GM18519 (cell line): ENCODE data around the gene DAO.
"Not testable (repeated sequence)": the region's sequence is repeated elsewhere in the genome, so short reads cannot be mapped to it uniquely, and the experiment has no call there.

Source experiments
- ATAC-seq: cut with Tn5 transposase; IDR thresholded peaks from one replicate; pipeline ENCODE4 v1.9.1; 2021; ENCODE audit warnings: mild to moderate bottlenecking, moderate library complexity; ENCODE audit not compliant: unreplicated experiment, low FRiP score

Gene DAO

DNA sequence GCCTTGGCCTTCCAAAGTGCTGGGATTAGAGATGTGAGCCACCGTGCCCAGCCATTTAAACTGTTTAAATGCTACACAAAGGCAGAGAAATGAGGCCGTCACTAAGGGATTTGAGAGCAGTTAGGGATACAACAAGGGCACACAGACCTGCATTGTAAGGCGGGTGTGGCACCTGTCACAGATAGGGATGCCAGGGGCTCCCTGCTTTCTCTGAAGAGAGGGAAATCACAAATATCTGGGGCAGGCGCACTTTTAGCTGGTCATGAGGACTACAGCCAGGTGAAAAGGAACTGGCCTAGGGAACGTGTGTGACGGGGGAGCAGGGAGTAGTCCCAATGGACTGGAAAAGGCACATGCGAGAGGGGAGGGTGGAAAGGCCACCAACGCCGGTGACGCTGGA lies 32.2 kb upstream of the DAO start:
- no peak for ATAC-seq

DNA sequence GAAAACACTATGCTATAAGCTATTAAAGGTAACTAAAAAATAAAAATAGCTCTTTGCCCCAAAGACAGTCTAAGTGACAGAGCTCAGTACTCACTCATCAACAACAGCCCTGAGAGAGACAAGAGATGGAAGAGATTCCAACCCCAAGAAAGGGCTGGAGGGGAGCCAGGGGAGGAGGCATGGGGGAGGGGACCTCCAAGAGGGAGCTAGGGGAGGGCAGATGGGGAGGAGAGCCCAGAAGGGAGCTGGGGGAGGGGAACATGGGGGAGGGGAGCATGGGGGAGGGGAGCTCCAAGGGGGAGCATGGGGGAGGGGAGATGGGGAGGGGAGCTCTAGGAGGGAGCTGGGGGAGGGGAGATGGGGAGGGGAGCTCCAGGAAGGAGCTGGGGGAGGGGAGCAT lies 30.2 kb upstream of the DAO start:
- ATAC-seq, result no peak

DNA sequence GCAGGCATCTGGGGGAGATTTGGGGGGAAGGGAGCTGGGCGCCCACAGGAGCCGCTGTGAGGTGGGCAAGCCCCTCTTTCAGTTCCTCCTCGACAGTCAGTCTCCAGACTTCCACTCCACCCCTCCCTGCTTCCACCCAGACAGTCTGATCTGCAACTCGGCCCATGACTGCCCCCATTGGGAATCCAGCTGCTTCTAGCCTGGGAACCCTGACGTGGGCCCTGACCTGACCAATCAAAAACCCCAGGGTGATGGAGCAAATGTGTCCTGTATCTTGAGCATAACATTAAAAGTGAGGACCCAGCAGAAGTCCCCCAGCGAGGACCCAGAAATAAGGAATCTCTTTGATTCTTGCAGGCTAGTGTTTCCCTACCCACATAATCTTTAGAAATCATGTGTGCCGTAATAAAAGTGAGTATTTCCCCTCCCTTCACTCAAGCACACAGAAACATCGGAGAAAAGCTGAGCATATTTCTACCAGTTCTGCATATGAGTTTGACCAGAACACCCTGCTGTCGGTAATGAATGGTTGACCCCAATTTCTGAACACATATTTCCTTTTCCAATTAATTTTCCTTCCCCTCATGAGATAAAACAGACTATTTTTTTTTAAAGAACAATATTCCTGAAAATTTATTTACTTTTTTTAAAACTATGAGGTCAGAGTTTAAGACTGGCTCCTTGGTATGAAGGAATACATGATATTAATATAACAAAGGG lies 28.9 kb upstream of the DAO start:
- ATAC-seq, result no peak

DNA sequence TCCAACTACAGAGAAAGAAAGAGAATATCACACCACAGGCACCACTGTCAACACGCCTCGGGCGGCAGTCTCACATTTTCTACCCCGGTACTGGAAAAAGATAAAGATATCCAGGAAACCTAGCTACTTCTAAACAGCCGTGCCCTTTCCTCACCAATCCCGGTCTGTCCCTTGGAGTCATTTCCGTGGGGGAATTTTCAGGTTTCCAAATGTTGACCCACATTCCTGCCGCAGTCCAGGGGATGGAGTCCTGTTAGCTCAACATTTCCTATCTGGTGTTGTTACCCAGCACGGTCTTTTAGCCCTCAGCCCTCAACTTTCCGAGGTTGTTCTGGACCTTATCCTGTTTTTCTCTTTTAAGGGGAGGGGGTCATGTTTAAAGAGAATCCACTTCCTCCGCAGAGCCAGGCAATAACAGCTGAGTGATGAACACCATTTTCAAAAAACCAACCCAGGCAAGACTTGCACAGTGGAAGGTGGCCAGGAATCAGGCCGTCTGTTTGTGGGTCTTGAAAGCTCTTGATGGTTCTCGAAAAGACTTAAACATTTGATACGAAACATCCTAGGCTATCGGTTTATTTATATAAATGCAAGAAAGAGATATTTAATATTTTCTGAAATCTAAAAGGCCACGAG lies 27.1 kb upstream of the DAO start:
- no peak for ATAC-seq

DNA sequence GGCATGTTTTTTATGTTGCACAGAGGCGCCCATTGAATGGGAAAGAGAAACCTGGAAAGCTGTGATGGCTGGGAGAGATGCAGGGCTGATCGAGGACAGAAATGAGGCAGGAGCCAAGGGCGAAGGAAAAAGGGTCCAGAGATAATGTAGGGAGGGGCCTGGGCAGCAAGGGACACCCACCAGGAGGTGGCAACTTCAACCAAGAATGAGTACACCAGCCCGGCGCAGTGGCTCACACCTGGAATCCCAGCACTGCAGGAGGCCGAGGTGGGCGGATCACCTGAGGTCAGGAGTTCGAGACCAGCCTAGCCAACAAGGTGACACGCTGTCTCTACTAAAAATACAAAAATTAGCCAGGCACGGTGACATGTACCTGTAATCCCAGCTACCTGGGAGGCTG lies 26.5 kb upstream of the DAO start:
- ATAC-seq, result no peak

DNA sequence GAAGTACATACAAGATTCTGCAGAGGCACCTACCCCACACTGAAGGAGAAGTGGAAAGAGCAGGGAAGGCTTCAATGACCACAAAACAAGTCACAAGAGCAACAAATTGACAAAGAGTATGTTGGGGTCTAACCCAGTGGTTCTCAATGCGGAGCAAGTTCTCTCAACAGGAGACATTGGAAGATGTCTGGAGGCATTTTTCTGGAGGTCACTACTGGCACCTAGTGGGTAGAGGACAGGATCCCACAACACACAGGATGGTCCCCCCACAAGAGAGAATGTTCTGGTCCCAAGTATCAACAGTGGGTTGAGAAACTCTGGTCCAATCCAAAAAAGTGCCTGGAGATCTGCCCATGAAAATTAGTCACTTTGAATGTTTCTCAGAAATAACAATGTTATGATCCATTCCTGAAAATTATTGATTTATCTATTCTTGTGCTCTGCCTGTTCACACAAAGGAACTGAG lies 25.9 kb upstream of the DAO start:
- no peak for ATAC-seq

DNA sequence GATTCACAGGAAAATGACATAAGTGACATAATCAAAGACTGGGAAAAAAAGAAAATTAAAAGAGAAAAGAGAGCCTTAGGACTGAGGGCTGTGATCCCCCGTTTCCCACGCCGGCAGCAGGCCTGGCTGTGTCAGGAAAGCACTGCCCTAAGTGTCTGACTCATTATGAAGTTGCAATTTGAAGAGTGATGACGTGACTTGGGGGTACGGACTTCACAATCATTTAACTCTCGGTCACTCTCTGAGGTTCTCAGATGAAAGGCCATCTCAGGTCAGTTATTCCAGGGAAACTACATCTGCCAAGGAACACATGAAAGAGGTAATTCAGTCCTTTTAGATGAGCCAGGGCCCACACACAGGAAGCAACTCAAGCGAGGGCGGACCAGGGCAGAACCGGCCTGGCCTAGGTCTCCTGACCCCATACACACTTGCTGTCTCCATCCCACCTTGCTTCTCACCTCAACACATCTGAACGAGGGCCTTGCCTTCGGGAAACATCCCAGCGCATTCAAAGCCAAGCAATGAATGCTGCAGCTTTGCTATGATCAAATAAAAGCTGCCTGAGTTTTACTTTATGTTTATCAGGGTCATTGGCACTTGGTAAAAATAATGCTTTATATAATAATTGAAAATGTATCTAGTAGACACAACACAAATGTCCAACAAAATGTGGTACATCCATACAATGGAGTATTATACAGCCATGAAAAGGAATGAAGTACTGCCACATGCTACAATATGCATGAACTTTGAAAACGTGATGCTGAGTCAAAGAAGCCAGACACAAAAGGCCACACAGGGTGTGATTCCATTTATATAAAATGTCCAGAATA lies 25.2 kb upstream of the DAO start:
- no peak for ATAC-seq

DNA sequence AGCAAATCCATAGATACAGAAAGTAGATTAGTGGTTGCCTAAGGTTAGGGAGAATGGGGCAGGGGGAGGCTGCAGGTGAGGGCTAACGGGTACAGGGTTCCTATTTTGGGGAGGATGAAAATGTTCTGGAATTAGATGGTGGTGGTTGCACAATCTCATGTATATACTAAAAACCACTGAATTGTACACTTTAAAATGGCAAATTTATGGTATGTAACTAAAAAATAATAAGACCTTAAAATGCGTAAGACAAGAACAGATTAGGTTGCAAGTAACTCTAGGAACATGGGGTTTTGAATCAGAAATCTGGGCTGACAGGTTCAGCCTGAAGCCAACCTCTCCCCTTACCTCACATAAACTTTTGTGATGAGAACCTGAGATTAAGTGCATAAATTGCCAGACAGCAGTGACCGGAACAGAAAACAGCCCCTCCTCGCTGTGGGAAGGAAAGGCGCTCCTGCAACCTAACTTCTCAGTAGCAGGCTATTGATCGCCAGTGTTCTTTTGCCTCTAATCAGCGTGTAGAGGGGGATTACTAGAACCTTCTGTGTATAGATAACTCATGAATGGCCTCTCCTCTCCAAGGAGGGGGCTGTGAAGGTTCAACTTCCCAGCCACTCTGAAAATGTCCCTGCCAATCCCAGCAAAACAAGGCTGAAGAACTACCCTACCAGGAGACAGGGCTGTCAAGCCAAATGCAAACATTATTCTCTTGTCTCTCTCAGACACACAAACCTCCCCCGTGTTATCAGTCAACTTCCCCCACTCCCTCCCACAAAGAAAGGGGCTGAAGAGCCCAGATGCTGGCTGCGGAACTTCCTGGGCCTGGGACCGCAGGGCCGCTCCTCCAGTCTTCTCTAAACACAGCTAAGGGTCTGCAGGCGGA lies 24.4 kb upstream of the DAO start:
- no peak for ATAC-seq

DNA sequence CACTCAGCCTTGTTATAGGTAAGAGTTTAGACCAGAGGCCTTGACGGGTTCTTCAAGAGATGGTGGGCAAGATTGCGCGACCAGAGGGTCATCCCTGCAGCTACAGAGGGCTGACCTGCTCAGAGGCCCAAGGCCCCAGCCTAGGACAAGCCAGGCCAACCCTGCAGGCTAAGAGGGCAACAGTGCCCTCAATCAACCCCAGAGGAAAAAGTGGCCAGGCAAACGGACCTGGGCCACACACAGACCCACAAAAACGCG lies 23.8 kb upstream of the DAO start:
- ATAC-seq, result no peak

DNA sequence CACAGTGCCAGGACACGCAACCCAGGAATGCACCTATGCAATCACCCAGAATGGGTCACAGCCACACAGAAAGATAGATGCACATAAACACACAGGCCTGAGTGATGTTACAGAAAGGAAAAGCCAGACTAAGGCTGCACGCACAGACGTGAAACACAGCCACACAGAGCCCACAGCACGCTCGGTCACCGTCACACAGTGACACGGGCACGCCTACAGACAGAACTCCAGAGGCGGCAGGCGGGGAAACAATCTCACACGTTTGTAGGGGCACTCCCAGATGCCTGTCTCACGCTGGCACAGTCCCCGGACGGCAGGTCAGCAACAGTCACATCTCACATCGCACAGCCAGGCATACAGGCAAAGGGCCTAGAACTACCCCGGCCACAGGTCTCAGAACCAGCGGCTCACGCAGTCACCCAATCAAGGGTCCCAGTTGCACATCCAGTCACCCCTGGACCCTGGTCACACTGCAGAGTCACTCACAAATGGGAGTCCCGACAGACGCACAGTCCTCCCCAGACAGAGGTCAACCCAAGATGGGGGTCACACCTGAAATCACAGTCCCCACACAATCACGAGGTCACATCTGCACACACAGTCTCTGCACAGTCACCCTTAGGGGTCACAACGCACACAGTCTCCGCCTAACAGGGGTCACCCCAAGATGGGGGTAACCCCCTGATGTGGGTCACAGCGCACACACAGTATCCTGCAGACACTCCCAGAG lies 23.3 kb upstream of the DAO start:
- ATAC-seq, result no peak

DNA sequence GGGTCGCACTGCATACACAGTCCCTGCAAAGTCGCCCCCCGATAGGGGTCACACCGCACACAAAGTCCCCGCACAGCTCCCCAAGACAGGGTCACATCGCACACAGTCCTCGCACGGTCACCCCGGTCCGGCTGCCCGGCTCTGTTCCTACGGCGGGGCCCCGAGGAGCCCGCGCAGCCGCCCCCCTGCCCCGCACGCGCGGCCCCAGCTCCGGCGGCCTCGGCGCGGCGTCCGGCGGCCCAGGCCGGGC lies 22.8 kb upstream of the DAO start:
- no peak for ATAC-seq

DNA sequence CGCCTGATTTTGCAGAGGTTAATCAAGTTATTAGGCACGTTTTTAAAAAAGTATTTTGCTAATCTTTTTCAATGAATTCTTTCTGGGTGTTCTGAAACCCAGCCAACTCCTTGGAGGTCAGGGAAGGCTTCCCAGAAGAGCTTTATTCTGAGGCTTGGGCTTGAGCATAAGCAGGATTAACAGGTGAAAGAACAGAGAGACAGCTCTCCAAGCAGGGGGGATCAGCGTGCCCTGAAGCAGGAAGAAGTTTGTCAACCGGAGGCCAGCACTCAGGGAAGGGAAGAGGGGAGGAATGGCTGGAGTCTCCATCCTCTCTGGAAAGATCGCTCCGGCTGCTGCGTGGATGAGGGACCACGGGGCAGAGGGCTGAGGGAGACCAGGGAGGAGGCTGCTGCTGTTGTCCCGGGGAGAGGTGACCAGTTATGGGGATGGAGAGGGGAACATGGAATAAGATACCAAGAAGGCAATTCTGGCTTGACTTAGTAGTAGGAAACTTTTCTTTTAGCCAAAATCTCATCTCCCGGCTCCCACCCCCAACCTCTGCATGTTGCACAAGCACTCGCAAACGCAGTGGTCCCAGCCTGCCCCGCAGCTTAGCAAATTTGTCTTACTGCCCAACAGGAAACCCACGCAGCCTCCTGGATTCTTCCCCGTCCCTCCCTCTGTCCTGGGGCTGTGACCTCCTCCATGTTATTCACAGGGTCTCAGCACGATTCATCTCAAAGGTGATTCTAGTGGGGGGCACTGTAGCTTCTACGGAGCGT lies 21.4 kb upstream of the DAO start:
- ATAC-seq, result no peak

DNA sequence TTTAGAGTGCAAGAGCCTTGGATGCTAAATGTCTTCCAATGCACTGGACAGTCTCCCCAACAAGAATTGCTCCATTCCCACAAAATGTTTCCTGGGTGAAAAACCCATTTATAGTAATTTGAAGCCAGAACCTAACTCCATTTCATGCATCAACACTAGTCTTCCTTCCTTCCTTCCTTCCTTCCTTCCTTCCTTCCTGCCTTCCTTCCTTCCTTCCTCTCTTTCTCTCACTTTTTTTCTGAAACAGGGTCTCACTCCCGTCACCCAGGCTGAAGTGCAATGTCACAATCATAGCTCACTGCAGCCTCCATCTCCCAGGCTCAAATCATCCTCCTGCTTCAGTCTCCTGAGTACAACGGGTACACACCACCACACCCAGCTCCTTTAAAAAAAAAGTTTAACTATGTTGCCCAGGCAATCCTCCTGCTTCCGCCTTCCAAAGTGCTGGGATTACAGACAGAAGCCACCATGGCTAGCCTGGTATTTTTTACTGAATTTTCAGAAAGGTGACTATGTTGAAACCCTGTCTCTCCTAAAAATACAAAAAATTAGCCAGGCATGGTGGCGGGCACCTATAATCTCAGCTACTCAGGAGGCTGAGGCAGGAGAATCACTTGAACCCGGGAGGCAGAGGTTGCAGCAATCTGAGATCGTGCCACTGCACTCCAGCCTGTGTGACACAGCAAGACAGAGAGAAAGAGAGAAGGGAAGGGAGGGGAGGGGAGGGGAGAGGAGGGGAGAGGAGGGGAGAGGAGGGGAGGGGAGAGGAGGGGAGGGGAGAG lies 20.6 kb upstream of the DAO start:
- ATAC-seq, result not testable (repeated sequence)

DNA sequence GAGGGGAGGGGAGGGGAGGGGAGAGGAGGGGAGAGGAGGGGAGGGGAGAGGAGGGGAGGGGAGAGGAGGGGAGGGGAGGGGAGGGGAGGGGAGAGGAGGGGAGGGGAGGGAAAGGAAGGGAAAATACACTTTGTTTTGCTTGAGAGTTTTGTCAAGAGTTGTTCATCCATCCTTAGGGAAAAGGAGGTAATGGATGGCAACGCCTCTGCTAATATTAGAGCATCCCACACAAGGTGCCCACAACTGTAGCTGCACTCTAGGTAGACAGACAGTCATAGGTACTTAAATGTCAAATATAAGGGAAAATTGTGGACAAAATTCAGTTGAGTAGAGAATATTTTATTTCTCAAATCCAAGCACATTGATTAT lies 20.0 kb upstream of the DAO start:
- ATAC-seq, result no peak

DNA sequence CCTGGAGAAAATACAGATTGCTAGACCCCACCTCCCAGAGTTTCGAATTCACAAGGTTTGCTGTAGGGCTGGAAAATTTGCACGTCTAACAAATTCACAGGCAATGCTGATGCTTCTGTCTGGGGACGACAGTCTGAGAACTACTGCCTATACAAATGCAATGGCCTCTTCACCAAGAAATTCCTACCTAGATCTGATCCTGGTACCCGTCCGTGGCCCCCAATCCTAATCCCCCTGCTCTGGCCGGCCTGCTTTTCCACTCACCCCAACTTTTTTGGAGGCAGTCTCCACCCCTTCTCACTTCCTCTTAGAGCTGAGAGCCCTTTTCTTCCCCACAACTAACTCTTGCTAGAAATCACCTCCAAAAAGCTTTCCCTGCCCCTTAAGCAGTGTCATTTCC lies 19.4 kb upstream of the DAO start:
- no peak for ATAC-seq

DNA sequence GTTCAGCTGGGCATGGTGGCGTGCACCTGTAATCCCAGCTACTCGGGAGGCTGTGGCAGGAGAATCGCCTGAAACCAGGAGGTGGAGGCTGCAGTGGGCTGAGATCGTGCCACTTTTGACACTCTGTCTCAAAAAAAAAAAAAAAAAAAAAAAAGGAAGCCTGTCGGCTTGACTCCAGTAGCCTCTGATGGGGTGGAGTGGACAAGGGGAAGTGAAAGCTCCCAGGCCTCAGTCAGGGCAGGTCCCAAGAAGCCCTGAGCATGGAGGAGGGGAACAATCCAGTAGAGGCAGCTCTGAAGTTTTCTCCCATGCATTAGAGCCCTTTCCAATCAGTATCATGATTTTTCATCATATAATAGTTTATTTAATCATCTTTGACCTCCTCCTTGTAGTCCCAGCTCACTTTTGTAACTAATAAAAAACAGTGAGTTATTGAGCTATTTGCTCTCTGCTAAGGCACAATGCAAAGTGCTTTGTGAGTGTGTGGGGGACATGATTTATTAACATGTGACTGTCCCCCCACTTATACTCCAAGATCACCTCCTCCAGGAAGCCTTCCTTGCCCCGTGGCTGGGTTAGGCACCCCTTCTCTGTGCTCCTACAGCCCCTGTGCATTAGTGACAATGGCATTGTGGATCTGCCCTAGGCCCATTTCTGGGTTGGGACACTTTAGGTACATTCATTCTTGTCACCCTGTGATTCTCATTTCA lies 17.9 kb upstream of the DAO start:
- no peak for ATAC-seq

DNA sequence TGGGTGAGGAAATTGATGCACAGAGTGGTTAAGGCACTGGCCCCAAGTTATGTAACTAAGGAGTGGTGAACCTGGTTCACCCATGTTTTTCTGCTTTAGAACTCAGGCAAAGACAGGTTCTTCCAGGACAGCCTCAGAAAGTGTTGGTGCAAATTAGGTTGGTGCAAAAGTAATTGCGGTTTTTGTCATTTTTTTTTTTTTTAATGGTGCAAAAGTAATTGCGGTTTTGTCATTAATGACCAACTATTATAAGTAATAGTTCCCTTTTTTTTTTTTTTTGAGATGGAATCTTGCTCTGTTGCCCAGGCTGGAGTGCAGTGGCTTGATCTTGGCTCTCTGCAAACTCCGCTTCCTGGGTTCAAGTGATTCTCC lies 17.3 kb upstream of the DAO start:
- ATAC-seq, result no peak

DNA sequence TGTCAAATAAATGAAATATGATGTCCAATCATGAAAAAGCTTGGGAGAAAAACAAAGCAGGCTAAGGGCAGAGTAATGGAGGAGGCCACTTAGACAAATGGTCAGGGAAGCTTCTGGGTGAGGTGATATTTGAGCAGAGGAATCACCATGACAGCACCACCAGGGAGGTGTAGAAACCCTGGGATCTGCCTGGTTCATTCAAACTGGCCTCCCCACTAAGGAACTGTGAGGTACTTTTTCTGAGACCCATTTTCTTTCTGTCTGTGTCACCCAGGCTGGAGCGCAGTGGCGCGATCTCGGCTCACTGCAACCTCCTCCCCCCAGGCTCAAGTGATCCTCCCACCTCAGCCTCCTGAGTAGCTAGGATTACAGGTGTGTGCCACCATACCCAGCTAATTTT lies 14.7 kb upstream of the DAO start:
- ATAC-seq, result no peak

DNA sequence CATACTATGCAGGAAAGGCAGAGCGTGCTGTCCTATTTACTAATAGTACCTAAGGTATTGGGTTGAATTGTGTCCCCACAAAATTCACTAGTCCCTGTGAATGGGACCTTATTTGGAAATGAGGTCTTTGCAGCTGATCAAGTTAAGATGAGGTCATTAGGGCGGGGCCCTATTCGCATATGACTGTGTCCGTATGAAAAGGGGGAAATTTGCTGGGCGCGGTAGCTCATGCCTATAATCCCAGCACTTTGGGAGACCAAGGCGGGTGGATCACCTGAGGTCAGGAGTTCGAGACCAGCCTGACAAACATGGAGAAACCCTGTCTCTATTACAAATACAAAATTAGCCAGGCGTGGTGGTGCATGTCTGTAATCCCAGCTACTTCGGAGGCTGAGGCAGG lies 13.8 kb upstream of the DAO start:
- ATAC-seq, result not testable (repeated sequence)
